ENCODE measurements around the gene ANGPTL8.

GRCh38 chr19:11290256-11290655 lies 50.8 kb downstream of the ANGPTL8 start:
- TF ChIP-seq CTCF (conservative IDR thresholded peaks at IDR 0.05; ENCODE audit: low read depth, low read length) (no peak), EZH2 (IDR thresholded peaks at IDR 0.05; ENCODE audit: borderline replicate concordance, low read depth, low read length, poor library complexity, severe bottlenecking) (no peak)

Data from A673 (cell line).